Kidney (tissue), 14 donors: ENCODE measurements around the gene OR6X1. TPM values are rescaled to one million over a fixed set of nuclear protein-coding genes. Genes with fewer than 3 reads are reported as not detected.
"Not testable (repeated sequence)": the region's sequence is repeated elsewhere in the genome, so short reads cannot be mapped to it uniquely, and the experiment has no call there.

Source experiments
- DNase-seq, 5 donors: peaks; one replicate each; pipeline ENCODE4 v3.0.0-alpha.2; 2013 to 2020
- FAIRE-seq: peaks from 2 replicates; lab custom pipeline; 2012; peaks lifted over from hg19 to GRCh38; lab: Jason Lieb, UNC
- H3K27ac ChIP-seq, 2 donors: one replicate each; pipeline ENCODE4 v1.7.0; 2013; ENCODE audit warnings: low read depth in 2 of 2, low read length in 2 of 2, inconsistent platforms in 1 of 2
- H3K27me3 ChIP-seq: one replicate; pipeline ENCODE4 v1.7.1; 2013; ENCODE audit warnings: low read length, inconsistent platforms; ENCODE audit not compliant: control insufficient read depth, insufficient read depth
- H3K36me3 ChIP-seq, 3 donors: one replicate each; pipeline versions ENCODE4 v1.7.0 to v1.7.1; 2013; ENCODE audit warnings: low read length in 3 of 3, control low read depth in 1 of 3, inconsistent platforms in 1 of 3; ENCODE audit not compliant: insufficient read depth in 3 of 3, control insufficient read depth in 2 of 3
- H3K4me1 ChIP-seq, 3 donors: one replicate each; pipeline versions ENCODE4 v1.7.0 to v1.7.1; 2013; ENCODE audit warnings: low read length in 3 of 3, inconsistent platforms in 1 of 3, low read depth in 1 of 3; ENCODE audit not compliant: control insufficient read depth in 2 of 3, insufficient read depth in 2 of 3
- H3K4me3 ChIP-seq, 3 donors: one replicate each; pipeline versions ENCODE4 v1.7.0 to v1.8.1; 2013; ENCODE audit warnings: low read length in 3 of 3, control low read depth in 1 of 3, inconsistent platforms in 1 of 3
- H3K9ac ChIP-seq, 3 donors: one replicate each; pipeline versions ENCODE4 v1.7.0 to v1.7.1; 2013; ENCODE audit warnings: low read length in 3 of 3, control low read depth in 1 of 3, inconsistent platforms in 1 of 3
- H3K9me3 ChIP-seq, 3 donors: one replicate each; pipeline versions ENCODE4 v1.7.0 to v1.7.1; 2013; ENCODE audit warnings: low read length in 3 of 3, control low read depth in 1 of 3, inconsistent platforms in 1 of 3; ENCODE audit not compliant: control insufficient read depth in 2 of 3, insufficient read depth in 1 of 3
- CTCF ChIP-seq: IDR thresholded peaks from 3 replicates; pipeline ENCODE4 v1.5.1; 2012; ENCODE audit warnings: mild to moderate bottlenecking, moderate library complexity, borderline replicate concordance; ENCODE audit not compliant: insufficient read depth; ENCODE audit errors: extremely low read depth
- intact Hi-C: fragments of 100-400 bp; cut with DNase I; formaldehyde crosslinking; loops from one replicate; pipeline ENCODE4 v1.11.1; 2022
- polyA plus RNA-seq: library from polyadenylated mRNA; stranded (reverse); fragments of 350-450 nt; fragmentation: Illumina TruSeq; extraction: RNeasy Lipid Tissue Mini Kit (QIAGEN cat#74804); gene quantifications from one replicate; pipeline ENCODE4 v1.2.3, GENCODE V29; 2014; ENCODE audit warnings: low read depth, low replicate concordance; ENCODE audit not compliant: insufficient read depth
- total RNA-seq: library from RNA; stranded (reverse); fragmentation: NEBNext Ultra II Directional; extraction: Animal tissue kit (Norgen Biotek cat#: 25700); gene quantifications from one replicate; pipeline ENCODE4 v1.2.1, GENCODE V29; 2021
- donor health status: control.
- donor health status: control.
- donor health status: control.
- donor health status: control.
- donor health status: control.
- donor health status: DM: yes; HTN: yes; CAD: no.
- donor health status: Normal renal cell carcinoma (clear cell type).

The OR6X1 gene
- total and polyA plus RNA-seq, 2 donors from 2014 or later = not detected

GRCh38 chr11:123753110-123753509 lies 1.2 kb downstream of the OR6X1 start:
- DNase-seq (no peak), FAIRE-seq (no peak)
- no peaks in the 10 kb centered on the region for H3K27me3 ChIP-seq
- no peaks in the 10 kb centered on the region for H3K36me3 ChIP-seq
- intact Hi-C loops = no loop called here
- H3K27ac ChIP-seq = no peak overlapping the region
- TF ChIP-seq CTCF = no peak
- H3K9me3 ChIP-seq = no peaks in the 10 kb centered on the region
- H3K4me3 ChIP-seq = no peak overlapping the region
- H3K9ac ChIP-seq = no peak overlapping the region
- H3K4me1 ChIP-seq = no peaks in the 10 kb centered on the region

GRCh38 chr11:123751781-123752180 lies 2.5 kb downstream of the OR6X1 start:
- no peak for TF ChIP-seq CTCF

GRCh38 chr11:123748349-123748748 lies 6.0 kb downstream of the OR6X1 start:
- H3K36me3 ChIP-seq, H3K27ac ChIP-seq, FAIRE-seq, H3K9me3 ChIP-seq, H3K4me1 ChIP-seq, intact Hi-C loops, DNase-seq, H3K9ac ChIP-seq, H3K27me3 ChIP-seq, H3K4me3 ChIP-seq: not testable (repeated sequence)

More at GRCh38 chr11:123751781-123752180, 2.5 kb downstream of the OR6X1 start:
- no peak overlapping the region for H3K9ac ChIP-seq
- no peak overlapping the region for H3K4me3 ChIP-seq
- no peak for DNase-seq
- no peaks in the 10 kb centered on the region for H3K36me3 ChIP-seq
- FAIRE-seq = no peak
- intact Hi-C loops = no loop called here
- H3K4me1 ChIP-seq = no peaks in the 10 kb centered on the region
- no peaks in the 10 kb centered on the region for H3K27me3 ChIP-seq
- H3K9me3 ChIP-seq = no peaks in the 10 kb centered on the region
- H3K27ac ChIP-seq = no peak overlapping the region

DNA sequence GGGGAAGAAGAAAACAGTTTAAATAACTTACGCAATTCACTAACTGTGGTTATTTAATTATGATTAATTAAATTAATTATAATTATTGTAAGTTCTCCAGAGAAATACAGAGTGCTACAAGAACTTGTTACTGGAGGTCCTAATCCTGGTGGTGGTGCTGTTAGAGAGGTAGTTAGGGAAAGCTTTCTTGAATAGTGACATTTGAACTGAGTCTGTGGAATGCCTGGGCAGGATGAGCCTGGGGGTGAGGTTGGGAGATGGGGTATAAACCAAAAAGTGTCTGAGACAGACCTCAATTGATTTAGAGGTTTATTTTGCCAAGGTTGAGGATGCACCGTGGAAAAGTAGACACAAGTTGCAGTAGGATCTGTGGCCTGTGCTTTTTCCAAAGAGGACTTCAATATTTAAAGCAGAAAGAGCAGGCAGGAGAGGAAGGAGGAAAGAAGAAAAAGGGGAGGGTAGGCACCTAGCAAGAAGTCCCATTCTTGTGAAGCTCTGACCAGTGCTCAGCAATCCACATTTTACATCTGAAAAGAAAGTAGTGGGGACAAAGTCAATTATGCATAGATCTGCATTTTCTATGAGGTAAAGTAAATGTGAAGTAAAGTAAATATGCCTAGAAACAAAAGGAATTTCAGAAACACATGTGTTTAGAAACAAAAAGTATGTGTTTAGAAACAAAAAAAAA lies 8.4 kb downstream of the OR6X1 start:
- Histone ChIP-seq H3K4me3 (no peak overlapping the region), H3K27me3 (no peaks in the 10 kb centered on the region), H3K9me3 (no peaks in the 10 kb centered on the region), H3K27ac (no peak overlapping the region), H3K4me1 (peaks cover 0 to 6% (median 0%) of the 10 kb centered on the region in 3 donors), H3K9ac (no peak overlapping the region), H3K36me3 (no peaks in the 10 kb centered on the region)
- intact Hi-C loops = no loop called here
- DNase-seq = no peak
- FAIRE-seq = no peak
- no peak for TF ChIP-seq CTCF
